HepG2 (cell line): ENCODE measurements around the gene ATG4D. TPM values are rescaled to one million over a fixed set of nuclear protein-coding genes. Genes with fewer than 3 reads are reported as not detected.

Source experiments
- ATAC-seq: fragments of 200-7000 bp; cut with Tn5 transposase; 3 replicates; pipeline ENCODE4 v1.9.1; 2020; ENCODE audit warnings: mild to moderate bottlenecking, moderate library complexity
- BruUV-seq: library from RNA; stranded (reverse); fragments of 400-500 nt; replicated peaks from 2 replicates; lab custom pipeline; 2021; lab: Mats Ljungman, UMichigan
- CTCF ChIA-PET: fragments of 300-600 bp; formaldehyde crosslinking; extraction: SDS; loops from one replicate; lab custom pipeline; 2021; ENCODE audit warnings: low total read pairs, inconsistent platforms, low intra/inter-chr PET ratio; lab: Yijun Ruan, JAX
- POLR2A ChIA-PET: fragments of 350-600 bp; sonication (Branson Sonifier 250); formaldehyde crosslinking; loops from one replicate; lab custom pipeline; 2020; ENCODE audit warnings: antibody characterized with exemption, inconsistent platforms; lab: Yijun Ruan, JAX
- DNase-seq: peaks from one replicate; pipeline ENCODE4 v3.0.0-alpha.2; 2015; ENCODE audit warnings: low spot score
- FAIRE-seq: peaks from 3 replicates; lab custom pipeline; 2011; peaks lifted over from hg19 to GRCh38; lab: Jason Lieb, UNC
- H2AFZ ChIP-seq: one replicate; pipeline ENCODE4 v1.6.1; 2011; ENCODE audit warnings: low read length, inconsistent platforms
- H3K27ac ChIP-seq: fragments of 300-600 bp; 3 replicates; pipeline ENCODE4 v1.8.0; 2011; ENCODE audit warnings: mixed run types, mild to moderate bottlenecking, mixed read lengths, low read length, inconsistent platforms; ENCODE audit not compliant: insufficient read depth; ENCODE audit errors: extremely low read length
- H3K27me3 ChIP-seq, 2 experiments: fragments of 200-600 bp in 1 of 2; 2 replicates in 1 of 2; 3 replicates in 1 of 2; pipeline versions ENCODE4 v1.6.0 to v1.8.0; 2011; ENCODE audit warnings: low read length in 2 of 2, mild to moderate bottlenecking in 2 of 2, moderate library complexity in 2 of 2, inconsistent platforms in 1 of 2; ENCODE audit not compliant: insufficient read depth in 2 of 2, control insufficient read depth in 1 of 2
- H3K36me3 ChIP-seq, 2 experiments: fragments of 200-600 bp in 1 of 2; replicated peaks in 1 of 2; 2 replicates in 1 of 2; 3 replicates in 1 of 2; pipeline versions ENCODE4 v1.5.1 to v1.8.0; 2011; ENCODE audit warnings: low read length in 2 of 2, inconsistent platforms in 1 of 2; ENCODE audit not compliant: insufficient read depth in 2 of 2, control insufficient read depth in 1 of 2
- H3K4me1 ChIP-seq: 2 replicates; pipeline ENCODE4 v1.5.1; 2012; ENCODE audit warnings: low read length, inconsistent platforms; ENCODE audit not compliant: insufficient read depth
- H3K4me2 ChIP-seq: 2 replicates; pipeline ENCODE4 v1.6.0; 2011; ENCODE audit warnings: low read depth, low read length, inconsistent platforms
- H3K4me3 ChIP-seq, 3 experiments: fragments of 200-600 bp in 1 of 3; sonication (generic), shearing (Covaris generic) in 1 of 3; replicated peaks in 1 of 3; 2 replicates each; pipeline ENCODE4 v1.5.1; 2011 to 2016; ENCODE audit warnings: low read length in 3 of 3, inconsistent platforms in 2 of 3, low read depth in 2 of 3, mild to moderate bottlenecking in 2 of 3, control low read depth in 1 of 3, mixed read lengths in 1 of 3; ENCODE audit not compliant: insufficient read depth in 1 of 3
- H3K79me2 ChIP-seq: one replicate; pipeline ENCODE4 v1.6.1; 2011; ENCODE audit warnings: low read length, inconsistent platforms; ENCODE audit not compliant: insufficient read depth
- H3K9ac ChIP-seq: 2 replicates; pipeline ENCODE4 v1.6.0; 2011; ENCODE audit warnings: mild to moderate bottlenecking, low read depth, low read length, inconsistent platforms; ENCODE audit not compliant: insufficient read depth
- H3K9me3 ChIP-seq: 2 replicates; pipeline ENCODE4 v1.5.1; 2012; ENCODE audit warnings: mild to moderate bottlenecking, low read length
- H4K20me1 ChIP-seq: 2 replicates; pipeline ENCODE4 v1.6.0; 2011; ENCODE audit warnings: inconsistent platforms, mild to moderate bottlenecking, low read length, moderate library complexity; ENCODE audit not compliant: insufficient read depth
- AGO2 ChIP-seq: fragments of 200-400 bp; formaldehyde crosslinking; optimal IDR thresholded peaks from 2 replicates; pipeline ENCODE3; 2017; ENCODE audit warnings: mild to moderate bottlenecking, low read depth, low read length, moderate library complexity
- GLMP ChIP-seq: sonication (generic); formaldehyde crosslinking; IDR thresholded peaks from 2 replicates; pipeline ENCODE4 v1.9.0; 2021; ENCODE audit warnings: missing genetic modification reagents, mild to moderate bottlenecking, borderline replicate concordance
- KLF16 ChIP-seq, 2 experiments: sonication (generic) in 1 of 2; formaldehyde crosslinking in 1 of 2; IDR thresholded peaks; 2 replicates each; pipeline versions ENCODE4 v1.6.1 to v1.8.0; 2016 to 2023; ENCODE audit warnings: missing genetic modification reagents in 2 of 2, missing compliant biosample characterization in 1 of 2
- RBFOX2 ChIP-seq: fragments of 200-400 bp; formaldehyde crosslinking; IDR thresholded peaks from 2 replicates; pipeline ENCODE4 v1.6.1; 2017; ENCODE audit warnings: low read depth, mild to moderate bottlenecking, low read length
- U2AF2 ChIP-seq: fragments of 200-400 bp; formaldehyde crosslinking; IDR thresholded peaks from 2 replicates; pipeline ENCODE4 v1.6.1; 2017; ENCODE audit warnings: low read depth, mild to moderate bottlenecking, low read length
- ZBTB33 ChIP-seq: sonication (generic); formaldehyde crosslinking; IDR thresholded peaks from 2 replicates; pipeline ENCODE4 v1.4.0; 2020; ENCODE audit warnings: missing genetic modification reagents
- ZNF143 ChIP-seq: sonication (generic); formaldehyde crosslinking; IDR thresholded peaks from 2 replicates; pipeline ENCODE4 v1.4.0; 2020; ENCODE audit warnings: missing genetic modification reagents
- ZNF235 ChIP-seq: sonication (generic); formaldehyde crosslinking; IDR thresholded peaks from 2 replicates; pipeline ENCODE4 v1.8.1; 2023; ENCODE audit warnings: mild to moderate bottlenecking, missing genetic modification reagents, borderline replicate concordance
- ZNF7 ChIP-seq: IDR thresholded peaks from 2 replicates; pipeline ENCODE4 v1.6.1; 2016; ENCODE audit warnings: missing biosample characterization, missing genetic modification reagents
- WGBS: methylation state at CpG from one replicate; pipeline ENCODE4 v1.1.6; 2017; ENCODE audit warnings: low lambda C conversion rate; 5-methylcytosine and 5-hydroxymethylcytosine counted together
- in situ Hi-C: cut with HindIII; loops from 2 replicates; pipeline ENCODE4 v1.10.0; 2017; ENCODE audit warnings: low pct_unique_long_range_greater_than_20kb; ENCODE audit not compliant: extremely low pct_ligation_motif_present
- intact Hi-C: fragments of 100-400 bp; cut with micrococcal nuclease; formaldehyde crosslinking; loops from one replicate; pipeline ENCODE4 v1.10.0; 2022; ENCODE audit not compliant: unreplicated experiment
- polyA plus RNA-seq, 8 experiments: library from polyadenylated mRNA; depleted of rRNA in 3 of 8; stranded (reverse) in 7 of 8; unstranded in 1 of 8; fragments of >200 nt; fragmentation: Illumina TruSeq in 4 of 8; extraction: Trizol in 4 of 8; gene quantifications; 2 replicates each; pipeline versions ENCODE4 v1.2.1 to v1.2.3, GENCODE V29; 2011 to 2016; ENCODE audit warnings: low read depth in 4 of 8, missing spikeins in 1 of 8, mixed read lengths in 1 of 8; ENCODE audit not compliant: insufficient read depth in 1 of 8
- total RNA-seq, 5 experiments: library from RNA; depleted of rRNA; stranded (reverse); fragments of >200 nt; fragmentation: Illumina TruSeq; extraction: Trizol; gene quantifications; 2 replicates each; pipeline ENCODE4 v1.2.3, GENCODE V29; 2016; ENCODE audit warnings: low read depth in 1 of 5
- TF ChIP-seq, protein P1 (sequence below): sonication (generic); formaldehyde crosslinking; IDR thresholded peaks from 2 replicates; pipeline ENCODE4 v1.8.0; 2022; ENCODE audit warnings: mild to moderate bottlenecking, missing genetic modification reagents

The ATG4D gene
- total and polyA plus RNA-seq, 2 of the 13 experiments (the other 11 are each of a cell fraction or from before 2014, with no cell fraction given) = 17.8 to 19.0 TPM

- Histone ChIP-seq H3K36me3 (peaks cover 15 to 66% of the 10 kb centered on the region in 2 experiments), H3K27ac (no peak overlapping the region)
Observed at GRCh38 chr19:10553943-10554381, 10.3 kb downstream of the ATG4D start.

More at GRCh38 chr19:10553943-10554381, 10.3 kb downstream of the ATG4D start:
- no TSS peak for BruUV-seq
- no peaks in the 10 kb centered on the region for H3K4me1 ChIP-seq
- no peak for FAIRE-seq
- WGBS = 94% methylated on average over 3 of the region's 12 CpGs
- no peak overlapping the region for H3K4me3 ChIP-seq
- DNase-seq = no peak
- no peaks in the 10 kb centered on the region for H4K20me1 ChIP-seq
- CTCF ChIA-PET = no interaction called here
- POLR2A ChIA-PET = interaction anchor here (1.1 to 1.9 kb wide), 3 partner anchors 11 to 27 kb away, joined by 3 to 4 read pairs (median 3); no protein-coding TSS in a partner anchor
- H3K27me3 ChIP-seq = no peaks in the 10 kb centered on the region
- TF ChIP-seq ZNF143 (CRISPR knock-in tag) = no peak
- no peak for TF ChIP-seq U2AF2
- peak; percentile 40; the same call in 1 of the 2 replicates for TF ChIP-seq RBFOX2
- TF ChIP-seq ZNF7 = no peak
- TF ChIP-seq ZNF235 (CRISPR knock-in tag) = no peak
- TF ChIP-seq AGO2 = peak; percentile 71
- TF ChIP-seq KLF16 (CRISPR knock-in tag; IDR thresholded peaks at IDR 0.05) = no peak
- peak; percentile 61; the same call in 1 of the 2 replicates for TF ChIP-seq ZBTB33 (CRISPR knock-in tag)
- TF ChIP-seq GLMP (CRISPR knock-in tag) = no peak
- TF ChIP-seq, protein P1, sequence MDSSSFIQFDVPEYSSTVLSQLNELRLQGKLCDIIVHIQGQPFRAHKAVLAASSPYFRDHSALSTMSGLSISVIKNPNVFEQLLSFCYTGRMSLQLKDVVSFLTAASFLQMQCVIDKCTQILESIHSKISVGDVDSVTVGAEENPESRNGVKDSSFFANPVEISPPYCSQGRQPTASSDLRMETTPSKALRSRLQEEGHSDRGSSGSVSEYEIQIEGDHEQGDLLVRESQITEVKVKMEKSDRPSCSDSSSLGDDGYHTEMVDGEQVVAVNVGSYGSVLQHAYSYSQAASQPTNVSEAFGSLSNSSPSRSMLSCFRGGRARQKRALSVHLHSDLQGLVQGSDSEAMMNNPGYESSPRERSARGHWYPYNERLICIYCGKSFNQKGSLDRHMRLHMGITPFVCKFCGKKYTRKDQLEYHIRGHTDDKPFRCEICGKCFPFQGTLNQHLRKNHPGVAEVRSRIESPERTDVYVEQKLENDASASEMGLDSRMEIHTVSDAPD (CRISPR knock-in tag) = no peak
- in situ Hi-C loops (no loop called here), intact Hi-C loops (no loop called here)
- ATAC-seq = no peak
- no peaks in the 10 kb centered on the region for H3K9me3 ChIP-seq
- no peak overlapping the region for H3K4me2 ChIP-seq
- no peak overlapping the region for H3K9ac ChIP-seq
- H3K79me2 ChIP-seq = no peaks in the 10 kb centered on the region
- no peak overlapping the region for H2AFZ ChIP-seq
